Fibroblast of skin of left quadriceps (primary cell): ENCODE results near the gene ASXL1.
"Not testable (repeated sequence)": the region's sequence is repeated elsewhere in the genome, so short reads cannot be mapped to it uniquely, and the experiment has no call there.

Source experiments
- DNase-seq, 2 experiments: peaks; one replicate each; pipeline ENCODE4 v3.0.0-alpha.2; 2013; ENCODE audit warnings: low read depth in 2 of 2

Gene ASXL1

DNA sequence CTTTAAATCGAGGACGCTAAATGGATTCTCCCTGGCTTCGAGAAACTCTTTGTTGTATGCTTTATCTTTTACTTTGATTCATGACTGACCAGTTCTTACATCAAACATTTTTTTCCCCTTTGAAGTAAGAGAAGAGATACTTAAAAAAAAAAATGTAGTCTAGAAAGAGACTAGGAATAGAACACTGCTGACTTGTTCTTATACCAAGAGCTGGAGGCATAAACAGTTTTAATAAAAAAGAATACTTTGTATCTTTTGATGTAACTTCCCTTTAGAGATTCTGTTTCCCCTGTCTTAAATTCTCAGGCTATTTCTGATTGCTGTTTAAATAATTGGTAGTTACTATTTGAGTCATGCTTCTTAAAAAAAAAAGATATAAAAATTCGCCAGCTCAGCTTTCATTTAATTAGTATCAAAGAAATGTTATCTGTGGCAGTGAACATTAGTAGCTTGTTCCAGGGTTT lies 4.8 kb downstream of the ASXL1 start:
- DNase-seq = no peak

DNA sequence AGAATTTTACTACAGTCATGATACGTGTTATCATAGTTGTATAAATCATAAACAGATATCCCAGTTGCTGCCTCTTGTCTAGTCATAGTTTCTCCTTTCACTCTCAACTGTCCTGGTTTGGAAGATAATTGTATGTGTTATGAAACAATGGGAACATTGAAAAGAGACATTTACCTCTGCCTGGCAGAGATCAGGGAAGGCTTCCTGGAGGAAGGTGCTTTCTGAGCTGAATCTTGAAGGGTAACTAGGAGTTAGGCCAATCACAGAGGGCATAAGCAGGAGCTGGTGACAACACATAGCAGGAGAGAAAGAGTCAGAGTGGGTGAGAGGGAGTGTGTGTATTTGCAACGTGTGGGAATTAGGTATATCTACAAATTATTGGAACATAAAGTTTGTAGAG lies 5.4 kb downstream of the ASXL1 start:
- no peak for DNase-seq

DNA sequence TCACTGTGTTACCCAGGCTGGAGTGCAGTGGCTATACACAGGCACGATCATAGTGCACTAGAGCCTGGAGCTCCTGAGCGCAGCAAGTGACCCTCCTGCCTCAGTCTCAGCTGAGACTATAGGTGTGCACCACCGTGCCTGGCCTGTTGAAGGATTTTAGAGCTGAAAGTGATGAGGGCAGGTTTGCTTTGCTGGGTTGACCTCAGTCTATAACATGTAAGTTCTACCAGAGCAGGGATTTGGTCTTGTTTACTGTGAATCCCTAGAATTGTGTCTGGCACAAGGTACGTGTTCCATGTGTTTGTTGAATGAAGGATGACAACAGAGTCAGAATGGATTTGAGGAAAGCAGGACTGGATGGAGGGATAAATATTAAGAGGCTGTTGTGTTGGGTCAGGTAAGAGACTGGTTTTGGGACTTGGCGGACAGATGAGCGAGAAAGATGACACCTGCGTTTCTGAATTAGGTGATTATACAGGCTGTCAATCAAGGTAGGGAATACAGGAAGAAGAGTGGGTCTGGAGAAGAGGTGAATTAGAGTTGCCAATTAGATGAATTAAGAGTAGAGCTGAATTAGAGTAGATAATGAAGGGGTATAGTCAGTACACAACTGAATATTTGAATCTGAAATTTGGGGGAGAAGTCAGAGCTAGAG lies 6.5 kb downstream of the ASXL1 start:
- no peak for DNase-seq

DNA sequence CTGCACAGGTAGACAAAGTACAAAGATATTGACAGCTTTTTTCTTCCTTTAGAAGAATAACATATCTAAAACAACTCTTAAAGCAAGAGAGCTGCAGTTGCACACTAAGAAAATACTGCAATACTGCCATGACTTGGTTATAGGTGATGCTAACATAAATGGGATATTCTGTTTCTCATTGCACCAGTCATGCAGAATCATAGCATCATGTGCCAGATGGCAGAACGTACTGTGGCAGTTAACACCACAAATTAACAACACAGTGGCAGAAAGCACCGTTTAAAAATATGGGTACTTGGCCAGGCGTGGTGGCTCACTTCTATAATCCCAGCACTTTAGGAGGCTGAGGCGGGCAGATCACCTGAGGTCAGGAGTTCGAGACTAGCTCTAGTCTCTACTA lies 7.4 kb downstream of the ASXL1 start:
- DNase-seq = no peak

DNA sequence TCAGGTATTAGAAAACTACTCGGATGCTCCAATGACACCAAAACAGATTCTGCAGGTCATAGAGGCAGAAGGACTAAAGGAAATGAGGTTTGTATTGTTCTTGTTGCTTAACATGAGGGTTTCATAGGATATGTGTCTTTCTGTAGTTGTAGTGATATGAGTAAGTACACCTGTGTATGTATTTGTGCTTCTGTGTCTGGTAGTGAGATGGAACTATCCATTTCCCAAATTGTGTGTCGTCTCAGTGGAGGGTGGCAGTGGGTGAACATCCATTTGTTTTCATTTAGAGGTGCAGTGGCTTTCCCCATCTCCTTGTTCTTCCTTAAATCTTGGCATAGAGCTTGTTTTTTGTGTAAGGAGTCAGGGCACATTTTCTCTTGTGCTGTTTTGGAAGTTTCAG lies 8.2 kb downstream of the ASXL1 start:
- no peak for DNase-seq

DNA sequence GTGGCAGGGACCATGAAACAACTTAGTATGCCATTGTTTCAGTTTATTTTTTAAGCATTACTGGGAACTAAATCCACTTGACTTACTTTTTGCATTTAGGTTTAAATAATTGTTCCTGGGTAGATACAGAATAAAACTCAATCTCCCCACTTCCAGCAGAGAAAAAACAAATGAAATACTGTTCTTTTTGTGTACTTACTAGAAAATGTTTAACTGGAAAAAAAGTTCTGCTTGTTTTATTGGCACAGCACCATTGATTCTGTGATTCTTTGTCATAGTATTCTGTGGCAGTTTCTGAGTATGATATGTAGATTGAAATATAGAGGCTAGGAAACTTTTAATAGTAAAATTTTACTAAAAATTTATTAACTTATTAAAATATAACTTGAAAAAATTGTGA lies 10.2 kb downstream of the ASXL1 start:
- no peak for DNase-seq

DNA sequence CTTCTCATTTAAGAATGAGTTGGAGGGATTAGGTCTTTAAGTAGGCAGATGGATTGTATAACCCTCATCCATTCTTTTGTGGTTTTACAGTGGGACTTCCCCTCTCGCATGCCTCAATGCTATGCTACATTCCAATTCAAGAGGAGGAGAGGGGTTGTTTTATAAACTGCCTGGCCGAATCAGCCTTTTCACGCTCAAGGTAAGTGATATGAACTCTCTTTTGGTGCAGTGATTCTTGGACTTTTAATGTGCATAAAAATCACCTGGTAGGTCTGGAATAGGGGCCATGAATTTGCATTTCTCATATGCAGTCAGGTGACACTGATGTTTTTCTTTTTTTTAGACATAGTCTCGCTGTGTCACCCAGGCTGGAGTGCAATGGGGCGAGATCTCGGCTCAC lies 10.8 kb downstream of the ASXL1 start:
- DNase-seq = no peak

DNA sequence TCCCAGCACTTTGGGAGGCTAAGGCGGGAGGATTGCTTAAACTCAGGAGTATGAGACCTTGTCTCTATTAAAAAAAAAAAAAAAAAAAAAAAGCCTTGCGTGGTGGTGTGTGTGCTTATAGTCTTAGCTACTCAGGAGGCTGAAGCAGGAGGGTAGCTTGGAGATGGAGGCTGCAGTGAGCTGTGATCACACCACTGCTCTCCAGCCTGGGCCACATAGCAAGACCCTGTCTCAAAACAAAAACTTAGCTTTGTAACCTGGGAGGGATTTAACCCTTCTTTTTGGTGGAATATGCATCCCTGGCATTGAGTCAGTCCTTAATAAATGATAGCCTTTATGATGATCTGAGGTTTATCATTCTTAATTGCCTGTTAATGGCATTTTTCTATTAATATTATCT lies 12.8 kb downstream of the ASXL1 start:
- no peak for DNase-seq

DNA sequence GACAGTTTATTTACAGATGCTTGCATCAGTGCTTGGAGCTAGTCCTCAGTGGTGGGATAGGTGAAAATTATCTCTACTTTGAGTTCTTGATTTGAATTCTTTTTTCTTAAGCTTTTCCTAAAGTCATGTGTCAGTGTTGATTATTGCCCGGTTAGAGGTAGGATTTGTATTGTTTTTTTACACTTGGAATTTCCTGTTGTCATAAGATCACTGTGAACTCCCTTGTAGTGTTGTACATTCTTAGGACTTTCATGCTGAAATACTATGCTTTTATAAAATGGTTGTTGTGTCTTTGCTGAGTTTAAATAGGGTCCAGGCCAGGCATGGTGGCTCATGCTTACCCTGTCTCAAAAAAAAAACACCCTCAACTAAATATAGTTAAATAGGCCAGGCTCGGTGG lies 20.3 kb downstream of the ASXL1 start:
- no peak for DNase-seq

DNA sequence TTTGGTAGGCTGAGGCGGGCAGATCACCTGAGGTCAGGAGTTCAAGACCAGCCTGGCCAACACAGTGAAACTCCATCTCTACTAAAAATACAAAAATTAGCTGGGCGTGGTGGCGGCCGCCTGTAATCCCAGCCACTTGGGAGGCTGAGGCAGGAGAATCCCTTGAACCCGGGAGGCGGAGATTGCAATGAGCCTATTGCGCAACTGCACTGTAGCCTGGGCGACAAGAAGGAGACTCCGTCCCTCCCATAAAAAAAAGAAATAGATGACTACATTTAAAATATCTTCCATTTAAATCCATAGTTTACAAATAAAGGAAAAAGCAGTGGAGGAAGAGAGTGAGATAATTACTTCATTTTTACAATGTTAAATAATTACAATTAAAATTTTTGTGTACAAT lies 21.9 kb downstream of the ASXL1 start:
- DNase-seq = not testable (repeated sequence)

DNA sequence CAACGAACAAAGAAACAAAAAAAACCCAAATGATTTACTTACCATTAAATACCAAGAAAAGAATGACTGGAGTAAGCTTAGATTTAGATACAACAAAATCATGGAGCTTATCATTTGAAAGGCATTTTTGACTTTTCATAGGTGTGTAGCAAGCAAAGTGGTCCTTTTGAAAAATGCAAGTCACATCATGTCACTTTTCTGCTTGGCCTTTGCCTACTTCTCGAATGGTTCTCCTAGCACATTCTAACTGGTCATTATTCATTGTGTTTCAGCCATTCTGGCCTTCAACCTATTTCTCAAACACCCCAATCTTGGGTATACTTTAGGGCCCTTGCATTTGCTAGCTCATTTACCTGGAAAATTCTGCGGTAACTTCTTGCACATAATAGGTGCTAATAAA lies 22.6 kb downstream of the ASXL1 start:
- no peak for DNase-seq

DNA sequence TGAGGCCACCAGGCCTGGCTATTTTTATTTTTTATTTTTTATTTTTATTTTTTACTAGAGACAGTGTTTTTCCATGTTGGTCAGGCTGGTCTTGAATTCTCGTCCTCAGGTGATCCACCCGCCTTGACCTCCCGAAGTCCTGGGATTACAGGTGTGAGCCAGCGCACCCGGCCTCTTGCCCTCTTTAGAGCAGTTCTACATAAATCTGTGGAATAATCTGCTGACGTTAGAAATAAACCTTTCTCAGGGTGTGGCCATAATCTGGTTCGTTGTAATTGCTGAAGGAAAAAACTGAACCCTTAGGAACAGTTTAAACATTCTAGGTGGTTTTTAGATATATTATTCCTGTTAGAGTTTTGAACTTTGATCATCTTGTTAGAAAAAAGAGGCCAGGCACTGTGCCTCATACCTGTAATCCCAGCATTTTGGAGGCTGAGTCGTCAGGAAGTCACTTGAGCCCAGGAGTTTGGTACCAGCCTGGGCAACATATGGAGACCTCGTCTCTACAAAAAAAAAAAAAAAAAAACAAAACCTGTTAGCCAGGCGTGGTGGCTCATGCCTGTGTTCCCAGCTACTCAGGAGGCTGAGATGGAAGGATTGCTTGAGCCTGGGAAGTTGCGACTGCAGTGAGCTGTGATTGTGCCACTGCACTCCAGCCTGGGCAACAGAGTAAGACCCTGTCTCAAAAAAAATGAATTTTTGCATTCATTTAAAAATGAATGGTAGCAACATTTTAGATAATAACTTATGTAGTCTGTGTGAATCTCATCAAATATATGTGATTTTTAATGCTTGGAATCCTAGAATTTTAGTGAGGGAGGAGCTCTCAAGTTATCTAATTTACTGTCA lies 24.2 kb downstream of the ASXL1 start:
- no peak for DNase-seq

DNA sequence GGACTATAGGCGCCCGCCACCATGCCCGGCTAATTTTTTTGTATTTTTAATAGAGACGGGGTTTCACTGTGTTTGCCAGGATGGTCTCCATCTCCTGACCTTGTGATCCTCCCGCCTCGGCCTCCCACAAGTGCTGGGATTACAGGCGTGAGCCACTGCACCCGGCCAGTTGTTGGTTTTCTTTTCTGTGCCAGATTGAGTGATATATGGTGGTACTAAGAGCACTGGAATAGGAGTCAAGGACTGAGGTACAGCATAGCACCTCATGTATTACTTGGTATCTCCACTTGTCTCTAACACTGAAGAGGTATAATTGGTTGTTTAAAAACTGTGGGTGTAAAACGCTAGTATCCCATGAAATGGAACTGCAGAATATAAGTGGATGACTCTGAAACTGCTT lies 25.3 kb downstream of the ASXL1 start:
- DNase-seq = not testable (repeated sequence)

DNA sequence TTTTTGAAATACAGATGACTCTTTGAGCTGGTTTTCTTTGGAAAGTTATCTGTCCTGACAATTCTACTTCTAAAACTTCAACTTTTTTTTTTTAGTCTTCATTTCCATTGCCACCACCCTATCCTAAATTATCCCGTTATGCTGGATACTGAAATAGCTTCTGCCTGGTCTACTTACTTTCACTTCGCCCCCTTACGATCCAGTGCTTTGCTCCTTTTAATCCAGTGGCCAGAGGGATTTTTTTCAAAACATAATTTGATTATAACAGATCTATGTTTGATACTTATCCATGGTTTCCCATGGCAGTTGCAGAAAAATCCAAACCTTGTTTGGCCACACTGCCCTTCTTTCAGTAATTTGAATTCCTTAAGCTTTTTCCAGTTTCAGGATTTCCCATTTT lies 27.4 kb downstream of the ASXL1 start:
- no peak for DNase-seq

DNA sequence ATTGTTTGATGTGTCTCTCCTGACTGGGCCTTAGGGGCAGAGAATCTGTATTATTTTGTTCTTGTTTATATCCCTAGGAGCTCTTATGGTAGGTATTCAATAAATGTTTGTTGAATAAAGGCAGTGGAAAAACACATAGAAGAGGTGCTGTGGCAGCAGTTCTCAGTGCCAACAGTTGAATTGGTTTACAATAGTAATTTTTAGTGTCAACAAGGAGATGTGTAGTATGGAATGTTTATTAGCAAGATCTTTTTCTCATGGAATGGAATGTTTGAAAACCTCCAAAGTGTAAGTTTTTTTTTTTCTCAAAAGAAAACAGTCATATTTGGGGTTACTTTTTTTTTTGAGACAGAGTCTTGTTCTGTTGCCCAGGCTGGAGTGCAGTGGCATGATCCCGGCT lies 28.0 kb downstream of the ASXL1 start:
- no peak for DNase-seq

DNA sequence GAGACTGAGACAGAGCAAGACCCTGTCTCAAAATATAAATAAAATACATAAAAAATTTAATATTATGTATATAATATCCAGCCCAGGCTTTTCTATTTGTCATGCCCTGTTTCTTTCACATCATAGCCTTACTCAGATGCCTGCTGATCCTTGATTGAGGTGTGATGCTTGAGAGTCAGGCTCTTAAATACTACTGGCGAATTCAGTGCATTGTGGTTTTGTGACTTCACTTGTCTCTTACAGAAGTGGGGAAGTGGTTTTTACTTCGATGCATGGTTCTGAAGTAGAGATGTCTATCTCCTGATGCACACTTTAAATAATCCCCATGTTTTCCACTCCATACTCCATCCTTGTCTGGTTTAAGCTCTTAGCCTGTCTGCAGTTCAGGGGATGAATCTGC lies 29.1 kb downstream of the ASXL1 start:
- no peak for DNase-seq

DNA sequence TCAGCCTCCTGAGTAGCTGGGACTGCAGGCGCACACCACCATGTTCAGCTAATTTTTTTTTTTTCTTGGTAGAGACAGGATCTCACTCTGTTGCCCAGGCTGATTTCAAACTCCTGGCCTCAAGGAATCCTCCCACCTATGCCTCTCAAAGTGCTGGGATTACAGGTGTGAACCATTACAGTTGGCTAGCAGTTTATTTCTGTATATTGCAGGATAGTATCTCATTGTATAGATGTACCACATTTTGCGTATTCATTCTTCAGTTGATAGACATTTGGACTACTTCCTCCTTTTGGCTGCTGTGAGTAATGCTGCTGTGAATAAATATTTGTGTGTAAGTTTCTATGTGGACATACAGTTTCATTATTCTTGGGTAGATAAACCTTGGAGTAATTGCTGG lies 32.9 kb downstream of the ASXL1 start:
- DNase-seq = no peak

DNA sequence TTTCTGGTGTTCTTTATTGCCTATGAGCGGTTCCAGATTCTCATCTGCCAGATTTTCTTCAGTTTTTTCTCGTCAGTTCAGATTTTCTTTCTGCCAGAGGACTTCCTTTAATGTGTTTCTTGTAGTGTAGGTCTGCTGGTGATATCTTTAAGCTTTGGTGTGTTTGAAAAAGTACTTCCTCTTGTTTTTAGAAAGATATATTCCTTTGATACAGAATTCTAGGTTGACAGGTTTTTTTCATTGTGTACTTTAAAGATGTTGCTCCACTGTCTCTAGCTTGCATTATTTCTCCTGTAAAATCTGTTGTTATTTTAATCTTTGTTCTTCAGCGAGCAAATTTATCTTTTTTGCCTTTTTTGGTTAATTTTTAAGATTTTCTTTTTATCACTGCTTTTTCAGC lies 36.9 kb downstream of the ASXL1 start:
- DNase-seq = no peak

DNA sequence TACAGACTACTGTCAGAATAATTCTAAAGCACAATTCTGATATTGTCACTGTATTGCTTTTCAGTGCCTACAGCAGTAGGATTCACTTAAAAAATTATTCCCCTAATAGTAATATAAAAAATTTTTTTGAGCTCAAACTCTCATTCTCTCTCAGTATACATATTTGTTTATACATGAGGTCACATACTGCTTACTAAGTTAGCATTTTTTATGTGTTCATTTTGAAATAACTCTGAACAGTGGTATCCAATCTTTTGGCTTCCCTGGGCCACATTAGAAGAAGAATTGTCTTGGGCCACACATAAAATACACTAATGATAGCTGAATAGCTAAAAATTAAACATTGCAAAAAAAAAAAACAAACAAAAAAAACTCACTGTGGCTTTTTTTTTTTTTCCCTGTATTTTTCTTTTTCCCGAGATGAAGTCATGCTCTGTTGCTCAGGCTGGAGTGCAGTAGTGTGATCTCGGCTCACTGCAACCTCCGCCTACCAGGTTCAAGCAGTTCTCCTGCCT lies 38.6 kb downstream of the ASXL1 start:
- DNase-seq = no peak

DNA sequence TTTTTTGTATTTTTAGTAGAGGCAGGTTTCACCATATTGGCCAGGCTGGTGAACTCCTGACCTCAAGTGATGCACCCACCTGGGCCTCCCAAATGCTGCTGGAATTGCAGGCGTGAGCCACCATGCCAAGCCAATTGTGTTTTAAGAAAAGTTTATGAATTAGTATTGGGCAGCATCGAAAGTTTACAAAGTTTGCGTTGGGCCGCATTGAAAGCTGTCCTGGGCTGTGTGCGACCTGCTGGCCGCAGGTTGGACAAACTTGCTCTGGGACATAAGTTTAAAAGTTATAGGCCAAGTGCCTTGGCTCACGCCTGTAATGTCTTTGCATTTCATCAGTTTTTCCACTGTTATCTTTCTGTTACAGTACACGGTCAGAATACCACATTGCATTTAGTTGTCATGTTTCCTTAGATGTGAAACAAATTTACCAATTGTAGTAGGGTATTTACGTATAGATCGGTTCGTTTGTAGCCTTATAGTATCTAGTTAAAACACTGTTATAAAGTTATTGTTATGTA lies 39.5 kb downstream of the ASXL1 start:
- no peak for DNase-seq

DNA sequence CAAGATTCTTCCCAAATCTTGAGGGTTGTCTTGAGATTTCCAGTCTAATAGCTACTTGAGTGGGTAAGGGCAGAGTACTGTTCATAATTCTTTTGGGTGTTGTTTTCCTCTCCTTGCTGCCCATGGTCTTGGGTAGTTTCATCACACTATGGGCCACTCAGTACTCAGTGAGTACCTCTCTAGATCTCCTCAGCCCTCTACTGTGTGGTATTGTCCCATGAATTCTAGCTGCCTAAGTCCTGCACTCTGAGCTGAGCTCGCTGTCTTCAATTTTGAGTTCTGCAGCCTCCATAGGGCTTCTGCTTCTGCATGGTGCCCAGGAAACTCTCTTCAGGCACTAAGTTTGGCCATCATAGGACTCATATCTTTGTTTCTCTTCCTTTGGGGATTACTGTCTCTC lies 42.3 kb downstream of the ASXL1 start:
- DNase-seq = no peak

DNA sequence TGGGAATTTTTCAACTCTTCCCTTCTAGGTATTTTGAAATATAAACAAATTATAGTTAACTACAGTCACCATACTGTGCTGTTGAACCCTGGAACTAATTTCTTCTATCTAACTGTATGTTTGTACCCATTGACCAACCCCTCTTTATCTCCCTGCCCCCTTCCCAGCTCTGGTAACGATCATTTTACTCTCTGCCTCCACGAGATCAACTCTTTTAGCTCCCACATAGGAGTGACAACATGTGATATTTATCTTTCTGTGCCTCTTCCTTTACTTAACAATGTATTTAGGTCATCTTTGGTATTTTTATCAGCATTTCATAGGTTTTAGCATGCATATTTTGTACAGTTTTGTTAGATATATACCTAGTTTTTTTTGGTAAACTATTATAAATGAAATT lies 45.9 kb downstream of the ASXL1 start:
- no peak for DNase-seq

DNA sequence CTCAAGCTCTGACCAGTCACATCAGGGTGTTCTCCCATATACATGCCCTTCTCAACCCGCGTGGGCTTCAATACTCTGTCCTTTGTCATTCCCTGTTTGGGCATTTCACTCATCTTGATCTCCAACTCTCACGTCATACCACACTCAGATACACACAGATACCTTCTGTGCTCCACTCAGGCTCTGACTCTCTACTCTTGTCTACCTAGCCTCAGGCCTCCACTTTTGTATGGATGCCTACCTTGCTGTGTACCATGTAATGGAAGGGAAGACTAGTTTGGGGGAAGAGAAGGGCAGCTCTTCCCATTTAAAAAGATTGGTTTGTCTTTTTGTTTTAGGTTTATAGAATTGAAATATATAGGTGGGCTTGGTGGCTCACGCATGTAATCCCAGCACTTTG lies 48.6 kb downstream of the ASXL1 start:
- no peak for DNase-seq
